ENCODE data around the gene ATP8A2. TPM values are rescaled to one million over a fixed set of nuclear protein-coding genes. Genes with fewer than 3 reads are reported as not detected.

Gene ATP8A2
- total RNA-seq, 2 donors from 2014 or later, result 0.10 to 0.64 TPM

GRCh38 chr13:26042785-26043184 is 671.0 kb downstream of the ATP8A2 start:
- Histone ChIP-seq H3K27ac (no peak overlapping the region), H3K36me3 (no peaks in the 10 kb centered on the region), H3K27me3 (no peaks in the 10 kb centered on the region), H3K4me3 (no peak overlapping the region), H3K9ac (ENCODE audit: low read depth in 2 of 2, low read length in 2 of 2) (no peak overlapping the region), H3K9me3 (no peaks in the 10 kb centered on the region), H3K4me1 (no peaks in the 10 kb centered on the region)
- TF ChIP-seq, protein P1, sequence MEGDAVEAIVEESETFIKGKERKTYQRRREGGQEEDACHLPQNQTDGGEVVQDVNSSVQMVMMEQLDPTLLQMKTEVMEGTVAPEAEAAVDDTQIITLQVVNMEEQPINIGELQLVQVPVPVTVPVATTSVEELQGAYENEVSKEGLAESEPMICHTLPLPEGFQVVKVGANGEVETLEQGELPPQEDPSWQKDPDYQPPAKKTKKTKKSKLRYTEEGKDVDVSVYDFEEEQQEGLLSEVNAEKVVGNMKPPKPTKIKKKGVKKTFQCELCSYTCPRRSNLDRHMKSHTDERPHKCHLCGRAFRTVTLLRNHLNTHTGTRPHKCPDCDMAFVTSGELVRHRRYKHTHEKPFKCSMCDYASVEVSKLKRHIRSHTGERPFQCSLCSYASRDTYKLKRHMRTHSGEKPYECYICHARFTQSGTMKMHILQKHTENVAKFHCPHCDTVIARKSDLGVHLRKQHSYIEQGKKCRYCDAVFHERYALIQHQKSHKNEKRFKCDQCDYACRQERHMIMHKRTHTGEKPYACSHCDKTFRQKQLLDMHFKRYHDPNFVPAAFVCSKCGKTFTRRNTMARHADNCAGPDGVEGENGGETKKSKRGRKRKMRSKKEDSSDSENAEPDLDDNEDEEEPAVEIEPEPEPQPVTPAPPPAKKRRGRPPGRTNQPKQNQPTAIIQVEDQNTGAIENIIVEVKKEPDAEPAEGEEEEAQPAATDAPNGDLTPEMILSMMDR (IDR thresholded peaks at IDR 0.05), result no peak
- intact Hi-C loops (cut with DNase I), result no loop called here
- DNase-seq, result no peak

DNA sequence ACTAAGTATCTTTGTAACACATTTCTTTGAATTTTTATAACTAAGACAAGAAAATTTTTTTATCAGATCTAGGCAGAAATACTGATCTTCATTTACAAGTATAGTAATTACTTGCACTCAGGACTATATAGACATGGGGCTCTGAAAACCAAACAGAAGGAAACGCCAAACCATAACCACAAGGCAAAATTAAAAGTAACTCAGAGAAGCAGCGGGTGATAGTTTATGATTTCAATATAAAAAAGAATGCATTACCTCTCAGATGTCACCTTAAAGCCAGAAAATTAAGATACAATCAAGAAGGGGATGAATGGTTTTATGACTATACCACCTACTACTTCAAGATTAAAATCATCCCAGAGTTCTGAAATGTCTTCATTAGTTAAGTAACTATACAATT is 673.4 kb downstream of the ATP8A2 start:
- TF ChIP-seq, protein P1 (IDR thresholded peaks at IDR 0.05), result no peak
- Histone ChIP-seq H3K4me3 (no peak overlapping the region), H3K4me1 (no peaks in the 10 kb centered on the region), H3K27ac (no peak overlapping the region), H3K9me3 (no peaks in the 10 kb centered on the region), H3K27me3 (peaks cover 17% of the 10 kb centered on the region), H3K9ac (ENCODE audit: low read depth in 2 of 2, low read length in 2 of 2) (no peak overlapping the region), H3K36me3 (no peaks in the 10 kb centered on the region)
- intact Hi-C loops (cut with DNase I), result no loop called here
- no peak for DNase-seq

DNA sequence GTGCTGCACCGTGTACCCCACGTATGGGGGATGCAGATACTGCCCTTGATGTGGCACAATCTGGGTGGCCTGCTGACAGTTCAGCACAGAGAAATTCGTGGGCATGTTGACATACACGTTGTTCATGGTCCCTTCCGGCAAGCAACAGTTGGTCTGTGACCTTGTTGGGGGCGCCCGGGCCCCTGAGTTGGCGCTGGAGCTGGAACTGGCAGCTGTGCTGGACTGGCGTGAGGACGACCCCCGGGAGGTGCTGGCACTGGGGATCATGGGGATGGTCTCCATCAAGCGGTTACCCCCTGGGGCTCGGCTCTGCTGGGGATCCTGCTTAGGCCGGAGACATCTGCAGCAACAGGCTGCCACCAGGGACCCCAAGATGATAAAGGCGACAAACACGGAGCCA is 674.9 kb downstream of the ATP8A2 start:
- DNase-seq, result no peak
- H3K4me3 ChIP-seq, result no peak overlapping the region
- H3K27ac ChIP-seq, result no peak overlapping the region
- H3K27me3 ChIP-seq, result peaks cover 32% of the 10 kb centered on the region
- H3K4me1 ChIP-seq, result no peaks in the 10 kb centered on the region
- H3K36me3 ChIP-seq, result no peaks in the 10 kb centered on the region
- TF ChIP-seq, protein P1 (IDR thresholded peaks at IDR 0.05), result no peak
- no peak overlapping the region for H3K9ac ChIP-seq (ENCODE audit: low read depth in 2 of 2, low read length in 2 of 2)
- intact Hi-C loops (cut with DNase I), result no loop called here
- H3K9me3 ChIP-seq, result no peaks in the 10 kb centered on the region

- Histone ChIP-seq H3K27ac (no peak overlapping the region), H3K9ac (ENCODE audit: low read depth in 2 of 2, low read length in 2 of 2) (no peak overlapping the region), H3K4me3 (no peak overlapping the region), H3K36me3 (no peaks in the 10 kb centered on the region), H3K4me1 (no peaks in the 10 kb centered on the region), H3K9me3 (no peaks in the 10 kb centered on the region), H3K27me3 (peaks cover 34% of the 10 kb centered on the region)
- TF ChIP-seq, protein P1 (IDR thresholded peaks at IDR 0.05), result no peak
- intact Hi-C loops (cut with DNase I), result no loop called here
- DNase-seq, result no peak
Observed at GRCh38 chr13:26047040-26047439, 675.3 kb downstream of the ATP8A2 start.

DNA sequence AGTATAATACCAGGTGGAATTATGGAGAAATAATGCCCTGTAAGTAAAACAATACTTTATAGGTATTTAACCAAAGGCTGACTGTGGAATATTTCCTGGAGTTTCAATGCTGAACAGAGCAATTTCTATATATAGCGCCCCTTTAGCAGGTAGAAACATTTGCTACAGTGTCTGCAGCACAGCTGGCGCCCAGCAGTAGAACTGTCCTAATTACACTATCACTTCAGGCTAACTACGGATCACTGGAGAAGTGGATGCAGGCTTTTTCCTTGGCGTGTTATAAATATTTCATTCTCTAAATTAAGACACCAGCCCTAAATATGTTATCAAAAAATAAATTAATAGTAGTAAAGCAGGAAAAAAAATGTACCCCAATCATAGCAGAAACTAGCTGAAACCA is 677.0 kb downstream of the ATP8A2 start:
- no peaks in the 10 kb centered on the region for H3K36me3 ChIP-seq
- intact Hi-C loops (cut with DNase I), result no loop called here
- H3K9ac ChIP-seq (ENCODE audit: low read depth in 2 of 2, low read length in 2 of 2), result no peak overlapping the region
- no peak overlapping the region for H3K4me3 ChIP-seq
- no peaks in the 10 kb centered on the region for H3K4me1 ChIP-seq
- no peak for DNase-seq
- H3K27me3 ChIP-seq, result peaks cover 34% of the 10 kb centered on the region
- H3K9me3 ChIP-seq, result no peaks in the 10 kb centered on the region
- TF ChIP-seq, protein P1 (IDR thresholded peaks at IDR 0.05), result no peak
- H3K27ac ChIP-seq, result no peak overlapping the region
